ENCODE results near the gene DHRS12.
A peak's percentile ranks its signal among the peaks of the same experiment; 100 is the strongest.

DHRS12 gene

GRCh38 chr13:51814825-51815650 is 11.1 kb upstream of the DHRS12 start:
- no peak for DNase-seq (ENCODE audit: extremely low read depth, low read depth)
- TF ChIP-seq CTCF (IDR thresholded peaks at IDR 0.05; ENCODE audit: low read depth, low read length), result peak; percentile 87

- no peak for DNase-seq (ENCODE audit: extremely low read depth, low read depth)
Observed at GRCh38 chr13:51814071-51814470, 10.1 kb upstream of the DHRS12 start.

GRCh38 chr13:51811920-51812451 is 8.0 kb upstream of the DHRS12 start:
- no peak for DNase-seq (ENCODE audit: extremely low read depth, low read depth)
- TF ChIP-seq CTCF (IDR thresholded peaks at IDR 0.05; ENCODE audit: low read depth, low read length), result no peak

More at GRCh38 chr13:51814071-51814470, 10.1 kb upstream of the DHRS12 start:
- no peak for TF ChIP-seq CTCF (IDR thresholded peaks at IDR 0.05; ENCODE audit: low read depth, low read length)

- no peak for TF ChIP-seq CTCF (IDR thresholded peaks at IDR 0.05; ENCODE audit: low read depth, low read length)
- DNase-seq (ENCODE audit: extremely low read depth, low read depth), result no peak
Observed at GRCh38 chr13:51811046-51811445, 7.1 kb upstream of the DHRS12 start.

GRCh38 chr13:51808811-51809210 is 4.8 kb upstream of the DHRS12 start:
- TF ChIP-seq CTCF (IDR thresholded peaks at IDR 0.05; ENCODE audit: low read depth, low read length), result no peak

GRCh38 chr13:51807041-51807440 is 3.1 kb upstream of the DHRS12 start:
- no peak for TF ChIP-seq CTCF (IDR thresholded peaks at IDR 0.05; ENCODE audit: low read depth, low read length)
- DNase-seq (ENCODE audit: extremely low read depth, low read depth), result no peak

More at GRCh38 chr13:51808811-51809210, 4.8 kb upstream of the DHRS12 start:
- DNase-seq (ENCODE audit: extremely low read depth, low read depth), result no peak

GRCh38 chr13:51806566-51806965 is 2.6 kb upstream of the DHRS12 start:
- TF ChIP-seq CTCF (IDR thresholded peaks at IDR 0.05; ENCODE audit: low read depth, low read length), result no peak
- DNase-seq (ENCODE audit: extremely low read depth, low read depth), result no peak

Data from AG09319 (cell line).